A549 (cell line): ENCODE results near the gene ELOVL6.

Experiments
- BHLHE40 ChIP-seq: IDR thresholded peaks from 2 replicates; pipeline ENCODE4 v1.6.1; 2012; ENCODE audit warnings: low read depth, low read length, inconsistent platforms
- CHD2 ChIP-seq: fragments of 150-350 bp; IDR thresholded peaks from 2 replicates; pipeline ENCODE4 v1.6.1; 2014; ENCODE audit warnings: low read length; ENCODE audit not compliant: partially characterized antibody
- CTCF ChIP-seq: fragments of >200 bp; sonication (Bioruptor Twin); formaldehyde crosslinking; IDR thresholded peaks from 3 replicates; pipeline ENCODE4 v1.5.1; 2016
- EP300 ChIP-seq, 2 experiments: fragments of >200 bp; sonication (Bioruptor Twin); formaldehyde crosslinking; IDR thresholded peaks; 2 replicates in 1 of 2; 3 replicates in 1 of 2; pipeline ENCODE4 v1.6.1; 2016 to 2017
- MAFK ChIP-seq: fragments of 450-650 bp; IDR thresholded peaks from 2 replicates; pipeline ENCODE4 v1.6.1; 2014; ENCODE audit not compliant: partially characterized antibody
- MYC ChIP-seq: IDR thresholded peaks from 2 replicates; pipeline ENCODE4 v1.6.1; 2012; ENCODE audit warnings: mild to moderate bottlenecking, inconsistent platforms, low read length, improper control_type of control experiment, borderline replicate concordance
- RAD21 ChIP-seq, 2 experiments: fragments of >200 bp in 1 of 2; sonication (Bioruptor Twin) in 1 of 2; formaldehyde crosslinking in 1 of 2; IDR thresholded peaks in 1 of 2; conservative IDR thresholded peaks in 1 of 2; 2 replicates in 1 of 2; 3 replicates in 1 of 2; pipeline ENCODE4 v1.6.1; 2012 to 2018; ENCODE audit warnings: inconsistent platforms in 1 of 2
- RCOR1 ChIP-seq: fragments of 150-350 bp; IDR thresholded peaks from 2 replicates; pipeline ENCODE4 v1.6.1; 2014; ENCODE audit warnings: antibody characterized with exemption, low read length, low read depth
- TP53 ChIP-seq: fragments of 250-450 bp; sonication (Bioruptor Pico); IDR thresholded peaks from 2 replicates; pipeline ENCODE4 v1.5.0; 2021; ENCODE audit warnings: mild to moderate bottlenecking, moderate library complexity
- TF ChIP-seq, protein P1 (sequence below): fragments of 150-350 bp; IDR thresholded peaks from 2 replicates; pipeline ENCODE4 v1.6.1; 2014; ENCODE audit warnings: low read depth, mild to moderate bottlenecking, low read length
- TF ChIP-seq, protein P2 (sequence below): fragments of 250-450 bp; sonication (Bioruptor Pico); IDR thresholded peaks from 2 replicates; pipeline ENCODE4 v1.5.0; 2021; ENCODE audit warnings: mild to moderate bottlenecking, moderate library complexity, borderline replicate concordance

GRCh38 chr4:110108960-110109359 lies 89.5 kb downstream of the ELOVL6 start:
- no peak for TF ChIP-seq CTCF
- TF ChIP-seq MAFK = no peak
- no peak for TF ChIP-seq RCOR1
- TF ChIP-seq, protein P1, sequence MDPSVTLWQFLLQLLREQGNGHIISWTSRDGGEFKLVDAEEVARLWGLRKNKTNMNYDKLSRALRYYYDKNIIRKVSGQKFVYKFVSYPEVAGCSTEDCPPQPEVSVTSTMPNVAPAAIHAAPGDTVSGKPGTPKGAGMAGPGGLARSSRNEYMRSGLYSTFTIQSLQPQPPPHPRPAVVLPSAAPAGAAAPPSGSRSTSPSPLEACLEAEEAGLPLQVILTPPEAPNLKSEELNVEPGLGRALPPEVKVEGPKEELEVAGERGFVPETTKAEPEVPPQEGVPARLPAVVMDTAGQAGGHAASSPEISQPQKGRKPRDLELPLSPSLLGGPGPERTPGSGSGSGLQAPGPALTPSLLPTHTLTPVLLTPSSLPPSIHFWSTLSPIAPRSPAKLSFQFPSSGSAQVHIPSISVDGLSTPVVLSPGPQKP = no peak
- TF ChIP-seq, protein P2, sequence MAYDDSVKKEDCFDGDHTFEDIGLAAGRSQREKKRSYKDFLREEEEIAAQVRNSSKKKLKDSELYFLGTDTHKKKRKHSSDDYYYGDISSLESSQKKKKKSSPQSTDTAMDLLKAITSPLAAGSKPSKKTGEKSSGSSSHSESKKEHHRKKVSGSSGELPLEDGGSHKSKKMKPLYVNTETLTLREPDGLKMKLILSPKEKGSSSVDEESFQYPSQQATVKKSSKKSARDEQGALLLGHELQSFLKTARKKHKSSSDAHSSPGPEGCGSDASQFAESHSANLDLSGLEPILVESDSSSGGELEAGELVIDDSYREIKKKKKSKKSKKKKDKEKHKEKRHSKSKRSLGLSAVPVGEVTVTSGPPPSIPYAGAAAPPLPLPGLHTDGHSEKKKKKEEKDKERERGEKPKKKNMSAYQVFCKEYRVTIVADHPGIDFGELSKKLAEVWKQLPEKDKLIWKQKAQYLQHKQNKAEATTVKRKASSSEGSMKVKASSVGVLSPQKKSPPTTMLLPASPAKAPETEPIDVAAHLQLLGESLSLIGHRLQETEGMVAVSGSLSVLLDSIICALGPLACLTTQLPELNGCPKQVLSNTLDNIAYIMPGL (CRISPR knock-in tag) = no peak
- no peak for TF ChIP-seq TP53
- no peak for TF ChIP-seq EP300 (IDR thresholded peaks at IDR 0.05)
- TF ChIP-seq BHLHE40 = no peak
- no peak for TF ChIP-seq RAD21 (conservative IDR thresholded peaks at IDR 0.05 in 1 of 2, IDR thresholded peaks at IDR 0.05 in 1 of 2)
- TF ChIP-seq CHD2 = no peak
- no peak for TF ChIP-seq MYC
